HEK293 (cell line): Measurements from ENCODE around the gene POM121L2.

ENCODE experiments used
- GLI2 ChIP-seq: fragments of 450-650 bp; formaldehyde crosslinking; IDR thresholded peaks from 2 replicates; pipeline ENCODE4; 2017; ENCODE audit warnings: missing biosample characterization, missing genetic modification characterization, low read depth, borderline replicate concordance
- GLIS1 ChIP-seq: fragments of 450-650 bp; formaldehyde crosslinking; IDR thresholded peaks from 2 replicates; pipeline ENCODE4 v1.5.1; 2016; ENCODE audit warnings: missing biosample characterization, missing genetic modification characterization
- MZF1 ChIP-seq: fragments of 450-650 bp; formaldehyde crosslinking; IDR thresholded peaks from 2 replicates; pipeline ENCODE4 v1.5.1; 2017; ENCODE audit warnings: missing biosample characterization, missing genetic modification characterization, borderline replicate concordance
- REST ChIP-seq: fragments of 450-650 bp; formaldehyde crosslinking; IDR thresholded peaks from 2 replicates; pipeline ENCODE4 v1.5.1; 2016; ENCODE audit warnings: missing biosample characterization, missing genetic modification characterization
- SP2 ChIP-seq: fragments of 450-650 bp; formaldehyde crosslinking; IDR thresholded peaks from 2 replicates; pipeline ENCODE4 v1.5.1; 2016; ENCODE audit warnings: missing biosample characterization, missing genetic modification characterization
- WT1 ChIP-seq: fragments of 450-650 bp; formaldehyde crosslinking; IDR thresholded peaks from 2 replicates; pipeline ENCODE4 v1.5.1; 2016; ENCODE audit warnings: missing biosample characterization, missing genetic modification characterization
- YY1 ChIP-seq: fragments of 450-650 bp; formaldehyde crosslinking; IDR thresholded peaks from 2 replicates; pipeline ENCODE4 v1.5.1; 2018; ENCODE audit warnings: missing biosample characterization, missing genetic modification characterization
- ZBTB20 ChIP-seq: fragments of 450-650 bp; formaldehyde crosslinking; IDR thresholded peaks from 2 replicates; pipeline ENCODE4 v1.5.1; 2016; ENCODE audit warnings: missing biosample characterization, missing genetic modification characterization
- ZBTB21 ChIP-seq: fragments of 450-650 bp; formaldehyde crosslinking; IDR thresholded peaks from 2 replicates; pipeline ENCODE4 v1.5.1; 2017; ENCODE audit warnings: missing biosample characterization, missing genetic modification characterization
- ZBTB48 ChIP-seq: fragments of 450-650 bp; formaldehyde crosslinking; IDR thresholded peaks from 2 replicates; pipeline ENCODE4 v1.5.1; 2016; ENCODE audit warnings: missing biosample characterization, missing genetic modification characterization
- ZBTB7A ChIP-seq: fragments of 450-650 bp; formaldehyde crosslinking; IDR thresholded peaks from 2 replicates; pipeline ENCODE4 v1.5.1; 2016; ENCODE audit warnings: low read depth, missing biosample characterization, missing genetic modification characterization
- ZEB2 ChIP-seq: fragments of 450-650 bp; formaldehyde crosslinking; IDR thresholded peaks from 2 replicates; pipeline ENCODE4 v1.5.1; 2016; ENCODE audit warnings: missing biosample characterization, missing genetic modification characterization
- ZFP41 ChIP-seq: fragments of 450-650 bp; formaldehyde crosslinking; IDR thresholded peaks from 2 replicates; pipeline ENCODE4 v1.5.1; 2016; ENCODE audit warnings: missing biosample characterization, missing genetic modification characterization, borderline replicate concordance
- ZIC2 ChIP-seq: fragments of 450-650 bp; formaldehyde crosslinking; IDR thresholded peaks from 2 replicates; pipeline ENCODE4 v1.5.1; 2016; ENCODE audit warnings: missing biosample characterization, missing genetic modification characterization
- ZNF391 ChIP-seq: fragments of 450-650 bp; formaldehyde crosslinking; IDR thresholded peaks from 2 replicates; pipeline ENCODE4 v1.5.1; 2016; ENCODE audit warnings: low read depth, missing biosample characterization, missing genetic modification characterization, borderline replicate concordance
- ZNF433 ChIP-seq: fragments of 450-650 bp; formaldehyde crosslinking; IDR thresholded peaks from 2 replicates; pipeline ENCODE4 v1.5.1; 2016; ENCODE audit warnings: missing biosample characterization, missing genetic modification characterization, low read depth
- ZNF48 ChIP-seq: fragments of 450-650 bp; formaldehyde crosslinking; IDR thresholded peaks from 2 replicates; pipeline ENCODE4 v1.5.1; 2016; ENCODE audit warnings: missing biosample characterization, missing genetic modification characterization
- ZNF530 ChIP-seq: fragments of 450-650 bp; formaldehyde crosslinking; IDR thresholded peaks from 2 replicates; pipeline ENCODE4 v1.5.1; 2016; ENCODE audit warnings: low read depth, missing biosample characterization, missing genetic modification characterization
- ZNF549 ChIP-seq: fragments of 450-650 bp; IDR thresholded peaks from 2 replicates; pipeline ENCODE4 v1.5.1; 2018; ENCODE audit warnings: missing biosample characterization, missing genetic modification characterization, mild to moderate bottlenecking, inconsistent platforms, moderate library complexity
- ZNF600 ChIP-seq: fragments of 450-650 bp; formaldehyde crosslinking; IDR thresholded peaks from 2 replicates; pipeline ENCODE4 v1.5.1; 2016; ENCODE audit warnings: missing biosample characterization, missing genetic modification characterization
- ZNF621 ChIP-seq: fragments of 450-650 bp; formaldehyde crosslinking; IDR thresholded peaks from 2 replicates; pipeline ENCODE4 v1.5.1; 2017; ENCODE audit warnings: missing biosample characterization, missing genetic modification characterization
- ZNF623 ChIP-seq: fragments of 450-650 bp; formaldehyde crosslinking; IDR thresholded peaks from 2 replicates; pipeline ENCODE4 v1.5.1; 2016; ENCODE audit warnings: missing biosample characterization, missing genetic modification characterization
- ZNF670 ChIP-seq: fragments of 450-650 bp; formaldehyde crosslinking; IDR thresholded peaks from 2 replicates; pipeline ENCODE4 v1.5.1; 2016; ENCODE audit warnings: missing biosample characterization, missing genetic modification characterization, low read depth
- ZNF692 ChIP-seq: fragments of 450-650 bp; formaldehyde crosslinking; IDR thresholded peaks from 2 replicates; pipeline ENCODE4 v1.5.1; 2016; ENCODE audit warnings: missing biosample characterization, missing genetic modification characterization
- TF ChIP-seq, protein P1 (sequence below): fragments of 450-650 bp; formaldehyde crosslinking; IDR thresholded peaks from 2 replicates; pipeline ENCODE4 v1.5.1; 2017; ENCODE audit warnings: missing biosample characterization, missing genetic modification characterization
- TF ChIP-seq, protein P2 (sequence below): fragments of 450-650 bp; formaldehyde crosslinking; IDR thresholded peaks from 2 replicates; pipeline ENCODE4 v1.5.1; 2017; ENCODE audit warnings: missing biosample characterization, missing genetic modification characterization
- TF ChIP-seq, protein P3 (sequence below): fragments of 450-650 bp; formaldehyde crosslinking; IDR thresholded peaks from 2 replicates; pipeline ENCODE4 v1.5.1; 2016; ENCODE audit warnings: missing biosample characterization, missing genetic modification characterization

POM121L2 gene

DNA sequence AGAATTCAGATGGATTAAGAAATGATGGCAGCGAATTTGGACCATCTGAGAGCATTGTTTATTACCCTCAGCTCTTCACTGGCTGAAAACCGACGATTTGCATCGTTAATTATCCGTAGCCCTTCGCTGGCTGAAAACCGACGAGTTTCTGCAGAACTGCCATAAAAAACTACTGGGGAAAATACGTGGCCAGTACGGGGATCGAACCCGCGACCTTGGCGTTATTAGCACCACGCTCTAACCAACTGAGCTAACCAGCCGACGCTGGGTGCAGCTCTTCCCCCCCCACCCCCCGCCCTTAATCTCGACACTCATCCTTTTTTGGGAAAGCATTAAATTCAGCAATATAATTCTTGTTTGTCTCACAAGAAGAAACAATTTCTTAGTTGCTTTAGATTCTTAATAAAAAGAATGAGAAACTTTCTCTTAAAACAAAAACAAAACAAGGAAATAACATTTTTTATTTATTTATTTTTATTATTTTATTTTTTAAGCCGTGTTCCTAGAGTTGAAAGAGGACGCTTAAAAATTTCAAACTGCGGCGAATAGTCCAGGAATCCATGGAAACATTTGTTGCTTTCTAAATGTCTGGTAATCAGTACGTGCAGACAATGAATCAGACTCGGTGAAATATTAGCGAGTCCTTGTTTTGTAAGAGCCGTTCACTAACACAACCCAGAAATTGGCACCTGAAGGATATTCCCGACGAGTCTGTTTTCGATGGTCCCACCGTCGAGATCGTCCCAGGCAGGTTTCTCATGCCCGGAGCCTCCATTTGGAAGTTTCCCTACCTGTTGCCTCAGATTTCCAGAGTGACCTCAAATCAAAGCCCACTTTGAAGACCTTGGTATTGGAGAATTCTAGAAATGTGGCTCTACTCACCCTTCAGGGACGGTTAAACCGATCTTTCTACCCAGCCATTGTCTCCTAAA lies 36.8 kb downstream of the POM121L2 start (continued):
- TF ChIP-seq REST (no peak), ZNF670 (tag by site-specific recombination) (no peak), ZNF623 (tag by site-specific recombination) (no peak), ZEB2 (tag by site-specific recombination) (0 out of 2 replicates have a peak, but pooled peaks have one; percentile 31), WT1 (tag by site-specific recombination) (peak; percentile 43), ZNF600 (0 out of 2 replicates have a peak, but pooled peaks have one; percentile 11), YY1 (tag by site-specific recombination) (no peak; the same call in none of the 2 replicates), ZNF530 (tag by site-specific recombination) (no peak), ZNF692 (tag by site-specific recombination) (no peak), ZBTB21 (tag by site-specific recombination) (no peak), GLI2 (no peak), ZIC2 (tag by site-specific recombination) (no peak), ZNF549 (no peak), ZNF48 (no peak), MZF1 (tag by site-specific recombination) (no peak), ZNF621 (no peak), ZBTB48 (tag by site-specific recombination) (no peak), ZFP41 (tag by site-specific recombination) (no peak), GLIS1 (no peak), SP2 (tag by site-specific recombination) (no peak), ZBTB20 (tag by site-specific recombination) (no peak), ZNF391 (tag by site-specific recombination) (0 out of 2 replicates have a peak, but pooled peaks have one; percentile 33), ZBTB7A (tag by site-specific recombination) (no peak), ZNF433 (tag by site-specific recombination) (no peak)
- TF ChIP-seq, protein P1, sequence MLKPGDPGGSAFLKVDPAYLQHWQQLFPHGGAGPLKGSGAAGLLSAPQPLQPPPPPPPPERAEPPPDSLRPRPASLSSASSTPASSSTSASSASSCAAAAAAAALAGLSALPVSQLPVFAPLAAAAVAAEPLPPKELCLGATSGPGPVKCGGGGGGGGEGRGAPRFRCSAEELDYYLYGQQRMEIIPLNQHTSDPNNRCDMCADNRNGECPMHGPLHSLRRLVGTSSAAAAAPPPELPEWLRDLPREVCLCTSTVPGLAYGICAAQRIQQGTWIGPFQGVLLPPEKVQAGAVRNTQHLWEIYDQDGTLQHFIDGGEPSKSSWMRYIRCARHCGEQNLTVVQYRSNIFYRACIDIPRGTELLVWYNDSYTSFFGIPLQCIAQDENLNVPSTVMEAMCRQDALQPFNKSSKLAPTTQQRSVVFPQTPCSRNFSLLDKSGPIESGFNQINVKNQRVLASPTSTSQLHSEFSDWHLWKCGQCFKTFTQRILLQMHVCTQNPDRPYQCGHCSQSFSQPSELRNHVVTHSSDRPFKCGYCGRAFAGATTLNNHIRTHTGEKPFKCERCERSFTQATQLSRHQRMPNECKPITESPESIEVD (tag by site-specific recombination) = no peak
- TF ChIP-seq, protein P2, sequence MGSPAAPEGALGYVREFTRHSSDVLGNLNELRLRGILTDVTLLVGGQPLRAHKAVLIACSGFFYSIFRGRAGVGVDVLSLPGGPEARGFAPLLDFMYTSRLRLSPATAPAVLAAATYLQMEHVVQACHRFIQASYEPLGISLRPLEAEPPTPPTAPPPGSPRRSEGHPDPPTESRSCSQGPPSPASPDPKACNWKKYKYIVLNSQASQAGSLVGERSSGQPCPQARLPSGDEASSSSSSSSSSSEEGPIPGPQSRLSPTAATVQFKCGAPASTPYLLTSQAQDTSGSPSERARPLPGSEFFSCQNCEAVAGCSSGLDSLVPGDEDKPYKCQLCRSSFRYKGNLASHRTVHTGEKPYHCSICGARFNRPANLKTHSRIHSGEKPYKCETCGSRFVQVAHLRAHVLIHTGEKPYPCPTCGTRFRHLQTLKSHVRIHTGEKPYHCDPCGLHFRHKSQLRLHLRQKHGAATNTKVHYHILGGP = no peak
- TF ChIP-seq, protein P3, sequence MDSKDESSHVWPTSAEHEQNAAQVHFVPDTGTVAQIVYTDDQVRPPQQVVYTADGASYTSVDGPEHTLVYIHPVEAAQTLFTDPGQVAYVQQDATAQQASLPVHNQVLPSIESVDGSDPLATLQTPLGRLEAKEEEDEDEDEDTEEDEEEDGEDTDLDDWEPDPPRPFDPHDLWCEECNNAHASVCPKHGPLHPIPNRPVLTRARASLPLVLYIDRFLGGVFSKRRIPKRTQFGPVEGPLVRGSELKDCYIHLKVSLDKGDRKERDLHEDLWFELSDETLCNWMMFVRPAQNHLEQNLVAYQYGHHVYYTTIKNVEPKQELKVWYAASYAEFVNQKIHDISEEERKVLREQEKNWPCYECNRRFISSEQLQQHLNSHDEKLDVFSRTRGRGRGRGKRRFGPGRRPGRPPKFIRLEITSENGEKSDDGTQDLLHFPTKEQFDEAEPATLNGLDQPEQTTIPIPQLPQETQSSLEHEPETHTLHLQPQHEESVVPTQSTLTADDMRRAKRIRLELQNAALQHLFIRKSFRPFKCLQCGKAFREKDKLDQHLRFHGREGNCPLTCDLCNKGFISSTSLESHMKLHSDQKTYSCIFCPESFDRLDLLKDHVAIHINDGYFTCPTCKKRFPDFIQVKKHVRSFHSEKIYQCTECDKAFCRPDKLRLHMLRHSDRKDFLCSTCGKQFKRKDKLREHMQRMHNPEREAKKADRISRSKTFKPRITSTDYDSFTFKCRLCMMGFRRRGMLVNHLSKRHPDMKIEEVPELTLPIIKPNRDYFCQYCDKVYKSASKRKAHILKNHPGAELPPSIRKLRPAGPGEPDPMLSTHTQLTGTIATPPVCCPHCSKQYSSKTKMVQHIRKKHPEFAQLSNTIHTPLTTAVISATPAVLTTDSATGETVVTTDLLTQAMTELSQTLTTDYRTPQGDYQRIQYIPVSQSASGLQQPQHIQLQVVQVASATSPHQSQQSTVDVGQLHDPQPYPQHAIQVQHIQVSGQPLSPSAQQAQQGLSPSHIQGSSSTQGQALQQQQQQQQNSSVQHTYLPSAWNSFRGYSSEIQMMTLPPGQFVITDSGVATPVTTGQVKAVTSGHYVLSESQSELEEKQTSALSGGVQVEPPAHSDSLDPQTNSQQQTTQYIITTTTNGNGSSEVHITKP (tag by site-specific recombination) = 0 out of 2 replicates have a peak, but pooled peaks have one; percentile 17
